ENCODE measurements around the gene TRIM40.

DNA sequence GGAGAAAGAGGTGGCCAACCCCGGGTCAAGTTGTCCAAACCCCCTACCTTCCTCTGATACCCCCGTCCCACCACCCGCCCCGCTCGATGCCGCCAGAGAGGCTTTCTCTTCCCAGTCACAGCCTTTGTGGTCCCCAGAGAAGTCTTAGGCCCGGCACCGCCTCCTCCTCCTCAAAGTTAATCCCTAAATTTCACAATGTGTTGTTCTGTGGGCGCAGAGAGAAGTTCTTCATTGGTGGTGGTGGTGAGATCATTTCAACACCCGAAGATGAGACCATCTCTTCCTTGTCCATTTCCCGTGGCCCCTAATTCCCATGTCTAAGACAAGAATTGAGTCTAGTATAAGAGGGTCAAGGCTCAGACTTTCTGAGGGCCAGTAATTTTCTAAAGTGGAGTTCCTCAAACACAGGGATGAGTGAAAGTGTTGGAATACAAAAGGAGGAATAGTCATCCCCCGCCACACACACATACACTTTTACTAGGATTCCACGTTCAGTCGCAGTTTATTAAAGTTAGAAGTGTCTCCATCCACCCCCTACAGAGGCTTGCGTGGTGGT, 33.4 kb upstream of the TRIM40 start:
- TF ChIP-seq POLR2A (IDR thresholded peaks at IDR 0.05; ENCODE audit: low read depth, low read length), result no peak
- TF ChIP-seq POLR2AphosphoS5 (IDR thresholded peaks at IDR 0.05; ENCODE audit: low read depth, low read length), result no peak
- TF ChIP-seq TAF1 (IDR thresholded peaks at IDR 0.05; ENCODE audit: borderline replicate concordance, low read depth, low read length), result no peak

Data from GM12892 (cell line).